K562 (cell line): ENCODE results near the gene USP28. TPM values are rescaled to one million over a fixed set of nuclear protein-coding genes. Genes with fewer than 3 reads are reported as not detected.
A peak's percentile ranks its signal among the peaks of the same experiment; 100 is the strongest.

Experiments
- ARID1B ChIP-seq: fragments of 450-650 bp; IDR thresholded peaks from 2 replicates; pipeline ENCODE4 v1.6.1; 2016; ENCODE audit warnings: antibody characterized with exemption, mild to moderate bottlenecking, inconsistent platforms
- CBFB ChIP-seq: sonication (generic); formaldehyde crosslinking; IDR thresholded peaks from 2 replicates; pipeline ENCODE4 v1.4.0; 2020; ENCODE audit warnings: mild to moderate bottlenecking, missing genetic modification reagents
- CEBPG ChIP-seq, 3 experiments: fragments of 200-800 bp in 1 of 3; sonication (Bioruptor generic) in 1 of 3; sonication (generic) in 1 of 3; formaldehyde crosslinking in 1 of 3; IDR thresholded peaks in 2 of 3; conservative IDR thresholded peaks in 1 of 3; 2 replicates each; pipeline versions ENCODE4 v1.6.1 to v1.8.0; 2016 to 2022; ENCODE audit warnings: missing compliant biosample characterization in 2 of 3, missing genetic modification characterization in 2 of 3, mild to moderate bottlenecking in 1 of 3, missing genetic modification reagents in 1 of 3
- CHD4 ChIP-seq: fragments of 200-600 bp; sonication (generic); IDR thresholded peaks from 3 replicates; pipeline ENCODE4 v1.6.1; 2012; ENCODE audit warnings: low read depth, mild to moderate bottlenecking, mixed read lengths, low read length, inconsistent platforms; ENCODE audit not compliant: insufficient read depth, insufficient replicate concordance, poor library complexity, severe bottlenecking
- CREB3 ChIP-seq: fragments of 450-650 bp; conservative IDR thresholded peaks from 2 replicates; pipeline ENCODE4 v1.6.1; 2016; ENCODE audit warnings: missing genetic modification characterization, low read depth, mild to moderate bottlenecking, missing compliant biosample characterization, moderate library complexity
- FOS ChIP-seq: IDR thresholded peaks from 3 replicates; pipeline ENCODE4 v1.6.1; 2011; ENCODE audit not compliant: insufficient read length; ENCODE audit errors: extremely low read depth
- NKRF ChIP-seq: fragments of 450-650 bp; IDR thresholded peaks from 2 replicates; pipeline ENCODE4 v1.6.1; 2016; ENCODE audit warnings: borderline replicate concordance
- RBM39 ChIP-seq: fragments of 200-400 bp; formaldehyde crosslinking; optimal IDR thresholded peaks from 2 replicates; pipeline ENCODE3; 2018; ENCODE audit warnings: low read depth, low read length
- SMARCA4 ChIP-seq: fragments of 450-650 bp; IDR thresholded peaks from 2 replicates; pipeline ENCODE4 v1.6.1; 2016
- TSHZ1 ChIP-seq: fragments of 250-450 bp; sonication (Bioruptor Pico); IDR thresholded peaks from 2 replicates; pipeline ENCODE4 v1.4.0; 2020; ENCODE audit warnings: mild to moderate bottlenecking, moderate library complexity
- ZNF318 ChIP-seq, 2 experiments: fragments of 450-650 bp; IDR thresholded peaks; 2 replicates each; pipeline ENCODE4 v1.6.1; 2016; ENCODE audit warnings: mild to moderate bottlenecking in 2 of 2, borderline replicate concordance in 1 of 2, low read depth in 1 of 2, moderate library complexity in 1 of 2
- polyA plus RNA-seq, 8 experiments: library from polyadenylated mRNA; depleted of rRNA in 4 of 8; stranded (reverse) in 5 of 8; unstranded in 3 of 8; fragments of >200 nt; fragmentation: Nextera tagmentation in 2 of 8; fragmentation: Illumina TruSeq in 1 of 8; extraction: Ambion mirVana in 2 of 8; extraction: Trizol in 1 of 8; gene quantifications; 2 replicates each; pipeline versions ENCODE4 v1.2.1 to v1.2.3, GENCODE V29; 2011 to 2014; ENCODE audit warnings: inconsistent platforms in 1 of 8, missing spikeins in 1 of 8
- total RNA-seq, 7 experiments: library from RNA; depleted of rRNA in 6 of 7; stranded (reverse); fragments of >200 nt in 6 of 7; fragmentation: Illumina TruSeq in 2 of 7; extraction: Trizol in 2 of 7; gene quantifications; 2 replicates each; pipeline versions ENCODE4 v1.2.1 to v1.2.3, GENCODE V29; 2011 to 2021; ENCODE audit warnings: low replicate concordance in 1 of 7

The USP28 gene
- total and polyA plus RNA-seq, 9 of the 15 experiments (the other 6 are each of a cell fraction or from before 2014, with no cell fraction given) = 3.7 to 42.7 (median 20.3) TPM

- TF ChIP-seq NKRF (no peak), CBFB (CRISPR knock-in tag) (no peak), FOS (no peak), CREB3 (tag) (no peak), ARID1B (peak; percentile 49; the same call in 1 of the 2 replicates), SMARCA4 (peak; percentile 38; the same call in 1 of the 2 replicates), TSHZ1 (no peak), CEBPG (CRISPR knock-in tag; IDR thresholded peaks at IDR 0.05) (peak; percentile 73), CEBPG (tag; conservative IDR thresholded peaks at IDR 0.05 in 1 of 2, IDR thresholded peaks at IDR 0.05 in 1 of 2) (peak; percentile 80 to 90; a peak in 3 of 4 replicates), RBM39 (no peak), ZNF318 (IDR thresholded peaks at IDR 0.05; ENCODE audit: borderline replicate concordance in 1 of 2, low read depth in 1 of 2) (no peak), CHD4 (no peak)
Measured at GRCh38 chr11:113884361-113884836, 9.0 kb upstream of the USP28 start (continued).
